HepG2 (cell line): ENCODE results near the gene MTMR6.

Experiments
- CEBPB ChIP-seq: IDR thresholded peaks from 2 replicates; pipeline ENCODE4 v1.6.1; 2011; ENCODE audit warnings: low read depth, low read length, improper control_type of control experiment, borderline replicate concordance
- EP300 ChIP-seq, 3 experiments: sonication (generic) in 1 of 3; formaldehyde crosslinking in 1 of 3; IDR thresholded peaks; 2 replicates each; pipeline versions ENCODE4 v1.5.1 to v1.6.1; 2011 to 2020; ENCODE audit warnings: low read depth in 2 of 3, low read length in 2 of 3, borderline replicate concordance in 1 of 3, improper control_type of control experiment in 1 of 3, mild to moderate bottlenecking in 1 of 3, missing genetic modification reagents in 1 of 3, moderate library complexity in 1 of 3
- MYC ChIP-seq: sonication (generic); formaldehyde crosslinking; IDR thresholded peaks from 2 replicates; pipeline ENCODE4 v1.9.0; 2021; ENCODE audit warnings: missing genetic modification reagents, borderline replicate concordance
- NFRKB ChIP-seq: fragments of 450-650 bp; IDR thresholded peaks from 2 replicates; pipeline ENCODE4 v1.6.1; 2017
- POLR2AphosphoS5 ChIP-seq: IDR thresholded peaks from 2 replicates; pipeline ENCODE4 v1.6.1; 2012; ENCODE audit warnings: low read depth, low read length
- POLR2G ChIP-seq: fragments of 200-400 bp; formaldehyde crosslinking; IDR thresholded peaks from 2 replicates; pipeline ENCODE4 v1.6.1; 2018; ENCODE audit warnings: mild to moderate bottlenecking, low read depth, low read length, moderate library complexity
- PTBP1 ChIP-seq: fragments of 200-400 bp; formaldehyde crosslinking; IDR thresholded peaks from 2 replicates; pipeline ENCODE4 v1.6.1; 2018; ENCODE audit warnings: low read length, low read depth; ENCODE audit not compliant: poor library complexity, severe bottlenecking
- RAD21 ChIP-seq: fragments of 450-650 bp; formaldehyde crosslinking; IDR thresholded peaks from 2 replicates; pipeline ENCODE4 v1.5.0; 2020; ENCODE audit warnings: mild to moderate bottlenecking
- SMYD3 ChIP-seq: sonication (generic); formaldehyde crosslinking; IDR thresholded peaks from 2 replicates; pipeline ENCODE4 v1.8.1; 2023; ENCODE audit warnings: mild to moderate bottlenecking, missing genetic modification reagents
- TF ChIP-seq, protein P1 (sequence below): sonication (generic); formaldehyde crosslinking; IDR thresholded peaks from 2 replicates; pipeline ENCODE4 v1.5.0; 2020; ENCODE audit warnings: mild to moderate bottlenecking, missing genetic modification reagents, moderate library complexity
- TF ChIP-seq, protein P2 (sequence below): sonication (generic); formaldehyde crosslinking; IDR thresholded peaks from 2 replicates; pipeline ENCODE4 v1.4.0; 2020; ENCODE audit warnings: mild to moderate bottlenecking, missing genetic modification reagents
- TF ChIP-seq, protein P3 (sequence below): sonication (generic); formaldehyde crosslinking; IDR thresholded peaks from 2 replicates; pipeline ENCODE4 v1.4.0; 2020; ENCODE audit warnings: mild to moderate bottlenecking, missing genetic modification reagents, borderline replicate concordance
- TF ChIP-seq, protein P4 (sequence below): sonication (generic); formaldehyde crosslinking; IDR thresholded peaks from 2 replicates; pipeline ENCODE4 v1.8.1; 2023; ENCODE audit warnings: mild to moderate bottlenecking, missing genetic modification reagents, borderline replicate concordance
- TF ChIP-seq, protein P5 (sequence below): IDR thresholded peaks from 2 replicates; pipeline ENCODE4 v1.6.1; 2016; ENCODE audit warnings: mild to moderate bottlenecking, missing biosample characterization, missing genetic modification reagents

DNA sequence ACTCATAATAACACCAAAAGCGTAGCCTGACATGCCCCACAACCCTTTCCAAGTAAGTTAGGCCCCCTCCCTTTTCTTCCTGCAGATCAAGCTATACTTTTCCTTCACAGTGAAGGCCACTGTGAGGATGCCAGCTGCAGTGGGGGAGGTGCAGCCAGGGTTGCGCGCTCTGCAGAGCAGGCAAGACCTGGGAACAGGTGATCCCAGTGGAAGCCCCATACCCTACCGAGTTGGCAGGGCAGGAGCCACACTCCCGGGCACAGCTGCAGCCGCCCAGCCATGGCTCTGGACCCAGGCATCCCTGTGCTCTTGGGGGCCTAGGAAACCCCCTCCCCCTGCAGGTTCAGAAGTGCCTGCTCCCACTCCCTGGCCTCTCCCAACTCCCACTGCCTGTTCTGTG, 18.7 kb downstream of the MTMR6 start:
- no peak for TF ChIP-seq POLR2G
- TF ChIP-seq, protein P1, sequence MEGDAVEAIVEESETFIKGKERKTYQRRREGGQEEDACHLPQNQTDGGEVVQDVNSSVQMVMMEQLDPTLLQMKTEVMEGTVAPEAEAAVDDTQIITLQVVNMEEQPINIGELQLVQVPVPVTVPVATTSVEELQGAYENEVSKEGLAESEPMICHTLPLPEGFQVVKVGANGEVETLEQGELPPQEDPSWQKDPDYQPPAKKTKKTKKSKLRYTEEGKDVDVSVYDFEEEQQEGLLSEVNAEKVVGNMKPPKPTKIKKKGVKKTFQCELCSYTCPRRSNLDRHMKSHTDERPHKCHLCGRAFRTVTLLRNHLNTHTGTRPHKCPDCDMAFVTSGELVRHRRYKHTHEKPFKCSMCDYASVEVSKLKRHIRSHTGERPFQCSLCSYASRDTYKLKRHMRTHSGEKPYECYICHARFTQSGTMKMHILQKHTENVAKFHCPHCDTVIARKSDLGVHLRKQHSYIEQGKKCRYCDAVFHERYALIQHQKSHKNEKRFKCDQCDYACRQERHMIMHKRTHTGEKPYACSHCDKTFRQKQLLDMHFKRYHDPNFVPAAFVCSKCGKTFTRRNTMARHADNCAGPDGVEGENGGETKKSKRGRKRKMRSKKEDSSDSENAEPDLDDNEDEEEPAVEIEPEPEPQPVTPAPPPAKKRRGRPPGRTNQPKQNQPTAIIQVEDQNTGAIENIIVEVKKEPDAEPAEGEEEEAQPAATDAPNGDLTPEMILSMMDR (CRISPR knock-in tag) = no peak
- TF ChIP-seq, protein P2, sequence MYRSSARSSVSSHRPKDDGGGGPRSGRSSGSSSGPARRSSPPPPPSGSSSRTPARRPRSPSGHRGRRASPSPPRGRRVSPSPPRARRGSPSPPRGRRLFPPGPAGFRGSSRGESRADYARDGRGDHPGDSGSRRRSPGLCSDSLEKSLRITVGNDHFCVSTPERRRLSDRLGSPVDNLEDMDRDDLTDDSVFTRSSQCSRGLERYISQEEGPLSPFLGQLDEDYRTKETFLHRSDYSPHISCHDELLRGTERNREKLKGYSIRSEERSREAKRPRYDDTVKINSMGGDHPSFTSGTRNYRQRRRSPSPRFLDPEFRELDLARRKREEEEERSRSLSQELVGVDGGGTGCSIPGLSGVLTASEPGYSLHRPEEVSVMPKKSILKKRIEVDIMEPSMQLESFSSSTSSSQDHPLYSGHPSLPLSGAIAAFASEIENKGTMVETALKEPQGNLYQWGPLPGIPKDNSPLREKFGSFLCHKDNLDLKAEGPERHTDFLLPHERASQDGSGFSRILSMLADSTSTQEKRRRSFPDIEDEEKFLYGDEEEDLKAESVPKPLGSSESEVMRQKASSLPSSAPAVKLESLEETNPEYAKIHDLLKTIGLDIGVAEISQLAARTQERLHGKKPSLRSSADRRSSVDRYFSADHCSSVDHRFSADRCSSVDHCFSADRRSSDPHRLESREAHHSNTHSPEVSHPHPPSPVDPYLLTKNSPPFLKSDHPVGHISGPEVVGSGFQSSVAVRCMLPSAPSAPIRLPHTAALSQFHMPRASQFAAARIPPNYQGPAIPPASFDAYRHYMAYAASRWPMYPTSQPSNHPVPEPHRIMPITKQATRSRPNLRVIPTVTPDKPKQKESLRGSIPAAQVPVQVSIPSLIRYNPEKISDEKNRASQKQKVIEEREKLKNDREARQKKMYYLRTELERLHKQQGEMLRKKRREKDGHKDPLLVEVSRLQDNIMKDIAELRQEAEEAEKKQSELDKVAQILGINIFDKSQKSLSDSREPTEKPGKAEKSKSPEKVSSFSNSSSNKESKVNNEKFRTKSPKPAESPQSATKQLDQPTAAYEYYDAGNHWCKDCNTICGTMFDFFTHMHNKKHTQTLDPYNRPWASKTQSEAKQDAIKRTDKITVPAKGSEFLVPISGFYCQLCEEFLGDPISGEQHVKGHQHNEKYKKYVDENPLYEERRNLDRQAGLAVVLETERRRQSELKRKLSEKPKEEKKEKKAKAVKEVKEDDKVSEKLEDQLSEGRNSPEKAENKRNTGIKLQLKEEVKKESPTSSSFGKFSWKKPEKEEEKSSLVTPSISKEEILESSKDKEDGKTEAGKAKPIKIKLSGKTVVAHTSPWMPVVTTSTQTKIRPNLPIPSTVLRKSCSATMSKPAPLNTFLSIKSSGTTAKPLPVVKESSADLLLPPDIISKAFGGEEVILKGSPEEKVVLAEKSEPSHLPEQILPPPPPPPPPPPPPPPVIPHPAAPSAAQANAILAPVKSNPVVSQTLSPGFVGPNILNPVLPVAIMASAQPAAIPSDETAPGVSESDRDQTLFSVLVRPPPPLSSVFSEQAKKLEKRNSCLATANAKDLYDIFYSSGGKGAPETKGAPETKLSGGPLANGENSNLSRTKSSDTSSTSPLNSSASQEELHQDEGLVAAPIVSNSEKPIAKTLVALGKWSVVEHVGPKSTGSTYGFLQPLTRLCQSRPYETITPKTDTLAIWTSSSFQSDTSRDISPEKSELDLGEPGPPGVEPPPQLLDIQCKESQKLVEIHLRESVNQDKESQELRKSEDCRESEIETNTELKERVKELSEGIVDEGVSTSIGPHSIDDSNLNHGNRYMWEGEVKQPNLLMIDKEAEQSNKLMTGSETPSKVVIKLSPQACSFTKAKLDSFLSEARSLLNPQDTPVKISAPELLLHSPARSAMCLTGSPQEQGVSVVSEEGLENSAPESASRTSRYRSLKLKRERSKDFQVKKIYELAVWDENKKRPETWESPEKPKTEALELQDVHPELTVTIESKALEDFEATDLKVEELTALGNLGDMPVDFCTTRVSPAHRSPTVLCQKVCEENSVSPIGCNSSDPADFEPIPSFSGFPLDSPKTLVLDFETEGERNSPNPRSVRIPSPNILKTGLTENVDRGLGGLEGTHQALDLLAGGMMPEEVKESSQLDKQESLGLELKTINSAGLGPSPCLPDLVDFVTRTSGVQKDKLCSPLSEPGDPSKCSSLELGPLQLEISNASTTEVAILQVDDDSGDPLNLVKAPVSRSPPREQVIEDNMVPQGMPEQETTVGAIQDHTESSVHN (CRISPR knock-in tag) = no peak
- TF ChIP-seq, protein P3, sequence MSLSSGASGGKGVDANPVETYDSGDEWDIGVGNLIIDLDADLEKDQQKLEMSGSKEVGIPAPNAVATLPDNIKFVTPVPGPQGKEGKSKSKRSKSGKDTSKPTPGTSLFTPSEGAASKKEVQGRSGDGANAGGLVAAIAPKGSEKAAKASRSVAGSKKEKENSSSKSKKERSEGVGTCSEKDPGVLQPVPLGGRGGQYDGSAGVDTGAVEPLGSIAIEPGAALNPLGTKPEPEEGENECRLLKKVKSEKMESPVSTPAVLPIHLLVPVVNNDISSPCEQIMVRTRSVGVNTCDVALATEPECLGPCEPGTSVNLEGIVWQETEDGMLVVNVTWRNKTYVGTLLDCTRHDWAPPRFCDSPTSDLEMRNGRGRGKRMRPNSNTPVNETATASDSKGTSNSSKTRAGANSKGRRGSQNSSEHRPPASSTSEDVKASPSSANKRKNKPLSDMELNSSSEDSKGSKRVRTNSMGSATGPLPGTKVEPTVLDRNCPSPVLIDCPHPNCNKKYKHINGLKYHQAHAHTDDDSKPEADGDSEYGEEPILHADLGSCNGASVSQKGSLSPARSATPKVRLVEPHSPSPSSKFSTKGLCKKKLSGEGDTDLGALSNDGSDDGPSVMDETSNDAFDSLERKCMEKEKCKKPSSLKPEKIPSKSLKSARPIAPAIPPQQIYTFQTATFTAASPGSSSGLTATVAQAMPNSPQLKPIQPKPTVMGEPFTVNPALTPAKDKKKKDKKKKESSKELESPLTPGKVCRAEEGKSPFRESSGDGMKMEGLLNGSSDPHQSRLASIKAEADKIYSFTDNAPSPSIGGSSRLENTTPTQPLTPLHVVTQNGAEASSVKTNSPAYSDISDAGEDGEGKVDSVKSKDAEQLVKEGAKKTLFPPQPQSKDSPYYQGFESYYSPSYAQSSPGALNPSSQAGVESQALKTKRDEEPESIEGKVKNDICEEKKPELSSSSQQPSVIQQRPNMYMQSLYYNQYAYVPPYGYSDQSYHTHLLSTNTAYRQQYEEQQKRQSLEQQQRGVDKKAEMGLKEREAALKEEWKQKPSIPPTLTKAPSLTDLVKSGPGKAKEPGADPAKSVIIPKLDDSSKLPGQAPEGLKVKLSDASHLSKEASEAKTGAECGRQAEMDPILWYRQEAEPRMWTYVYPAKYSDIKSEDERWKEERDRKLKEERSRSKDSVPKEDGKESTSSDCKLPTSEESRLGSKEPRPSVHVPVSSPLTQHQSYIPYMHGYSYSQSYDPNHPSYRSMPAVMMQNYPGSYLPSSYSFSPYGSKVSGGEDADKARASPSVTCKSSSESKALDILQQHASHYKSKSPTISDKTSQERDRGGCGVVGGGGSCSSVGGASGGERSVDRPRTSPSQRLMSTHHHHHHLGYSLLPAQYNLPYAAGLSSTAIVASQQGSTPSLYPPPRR = no peak
- TF ChIP-seq RAD21 (CRISPR knock-in tag) = no peak
- TF ChIP-seq EP300 (IDR thresholded peaks at IDR 0.05; ENCODE audit: low read depth in 2 of 2, low read length in 2 of 2) = no peak
- no peak for TF ChIP-seq EP300 (CRISPR knock-in tag; IDR thresholded peaks at IDR 0.05; ENCODE audit: borderline replicate concordance)
- TF ChIP-seq, protein P4, sequence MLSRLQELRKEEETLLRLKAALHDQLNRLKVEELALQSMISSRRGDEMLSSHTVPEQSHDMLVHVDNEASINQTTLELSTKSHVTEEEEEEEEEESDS (CRISPR knock-in tag) = no peak
- TF ChIP-seq CEBPB = no peak
- TF ChIP-seq, protein P5, sequence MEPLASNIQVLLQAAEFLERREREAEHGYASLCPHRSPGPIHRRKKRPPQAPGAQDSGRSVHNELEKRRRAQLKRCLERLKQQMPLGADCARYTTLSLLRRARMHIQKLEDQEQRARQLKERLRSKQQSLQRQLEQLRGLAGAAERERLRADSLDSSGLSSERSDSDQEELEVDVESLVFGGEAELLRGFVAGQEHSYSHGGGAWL (CRISPR knock-in tag) = no peak
- TF ChIP-seq PTBP1 = no peak
- no peak for TF ChIP-seq POLR2AphosphoS5
- no peak for TF ChIP-seq NFRKB
- no peak for TF ChIP-seq MYC (CRISPR knock-in tag)
- no peak for TF ChIP-seq SMYD3 (CRISPR knock-in tag)
